ENCODE data around the gene PKD1L1.

- TF ChIP-seq POLR2A (IDR thresholded peaks at IDR 0.05) (no peak), CTCF (IDR thresholded peaks at IDR 0.05) (no peak)
Observed at GRCh38 chr7:47783456-47784223, 164.6 kb downstream of the PKD1L1 start.

All from right lobe of liver (tissue), 4 donors.